Left lobe of liver (tissue), 2 donors: ENCODE measurements around the gene ZNF408. TPM values are rescaled to one million over a fixed set of nuclear protein-coding genes. Genes with fewer than 3 reads are reported as not detected.
"Not testable (repeated sequence)": the region's sequence is repeated elsewhere in the genome, so short reads cannot be mapped to it uniquely, and the experiment has no call there.

Experiments
- ATAC-seq: fragments of 200-7000 bp; cut with Tn5 transposase; one replicate; pipeline ENCODE4 v1.9.1; 2020; ENCODE audit warnings: mild to moderate bottlenecking, moderate library complexity
- DNase-seq: peaks from one replicate; pipeline ENCODE4 v3.0.0-alpha.2; 2020; ENCODE audit warnings: low spot score
- total RNA-seq: library from RNA; stranded (reverse); gene quantifications from one replicate; pipeline ENCODE4 v1.2.1, GENCODE V29; 2021
- donor health status: DM: no; HTN: no; CAD: no; lungs with moderate emphysema.
- donor health status: DM: no; HTN: yes; CAD: no.

The ZNF408 gene
- total RNA-seq, 1 donor from 2014 or later, result 9.4 TPM

DNA sequence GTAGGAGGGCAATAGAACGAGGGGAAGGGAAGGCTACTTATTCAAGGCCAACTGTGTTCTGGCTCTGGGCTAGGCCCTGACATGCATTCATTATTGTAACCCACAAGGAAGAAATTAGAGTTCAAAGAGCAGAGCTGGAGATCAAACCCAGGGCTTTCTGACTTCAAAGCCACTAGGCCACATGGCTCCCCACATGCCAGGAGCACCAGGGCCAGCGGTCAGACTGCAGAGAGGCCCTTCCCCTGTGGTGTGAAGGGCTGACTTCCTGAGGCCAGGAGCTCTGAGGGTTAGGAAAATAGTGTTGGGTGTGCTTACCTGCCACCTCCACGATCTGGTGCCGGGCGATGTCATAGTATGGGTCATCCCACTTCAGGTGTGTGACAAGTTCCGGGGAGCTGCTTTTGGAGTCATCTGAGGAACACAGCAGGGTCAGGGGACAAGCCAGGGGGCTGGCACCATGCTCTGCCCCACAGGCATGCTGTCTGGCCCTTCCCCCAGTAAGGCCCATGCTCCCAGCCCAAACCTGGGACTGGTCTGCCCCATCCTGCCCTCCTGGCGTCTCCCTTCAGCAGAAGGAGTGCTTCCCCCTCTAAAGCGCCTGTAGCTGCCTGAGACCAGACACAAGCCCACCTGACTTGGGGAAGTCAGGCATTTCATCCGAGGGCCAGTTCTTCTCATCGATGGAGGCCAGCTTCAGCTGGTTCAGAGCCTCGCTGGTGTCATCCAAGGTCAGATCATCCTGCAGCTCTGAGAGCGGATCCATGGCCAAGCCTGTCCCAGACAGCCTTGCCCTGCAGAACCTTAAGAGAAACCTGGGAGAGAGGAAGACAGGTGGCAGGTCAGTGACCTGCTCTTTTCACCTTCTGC lies 5.3 kb upstream of the ZNF408 start:
- ATAC-seq, result no peak
- no peak for DNase-seq

GRCh38 chr11:46696212-46696558 lies 4.6 kb upstream of the ZNF408 start:
- peak; percentile 91 for DNase-seq
- ATAC-seq, result peak; percentile 68

DNA sequence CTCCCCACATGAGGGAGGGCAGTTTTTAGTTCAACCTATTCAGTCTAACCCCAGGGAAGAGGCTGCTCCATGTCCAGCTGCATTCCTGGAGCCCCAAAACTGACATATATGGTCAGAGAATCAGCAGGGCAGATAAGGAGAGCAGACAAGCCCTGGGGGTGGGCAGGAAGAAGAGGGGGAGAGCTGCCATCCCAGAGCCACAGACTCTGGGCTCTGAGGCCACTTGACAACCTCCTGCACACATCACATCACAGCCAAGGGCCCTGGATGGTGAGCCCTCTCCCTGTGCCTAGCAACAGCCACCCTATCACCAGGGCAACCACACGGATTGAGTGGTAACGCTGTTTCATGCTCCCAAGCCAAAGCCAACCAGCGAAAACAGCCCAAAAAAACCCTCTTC lies 3.5 kb upstream of the ZNF408 start:
- no peak for ATAC-seq
- no peak for DNase-seq

GRCh38 chr11:46697723-46698122 lies 3.1 kb upstream of the ZNF408 start:
- DNase-seq (no peak), ATAC-seq (no peak)

- no peak for ATAC-seq
- no peak for DNase-seq
Observed at GRCh38 chr11:46698597-46698996, 2.2 kb upstream of the ZNF408 start.

GRCh38 chr11:46701078-46701654 lies 335 bp downstream of the ZNF408 start:
- DNase-seq, result no peak
- no peak for ATAC-seq

- ATAC-seq (no peak), DNase-seq (no peak)
Observed at GRCh38 chr11:46705070-46705688, 4.3 kb downstream of the ZNF408 start.

DNA sequence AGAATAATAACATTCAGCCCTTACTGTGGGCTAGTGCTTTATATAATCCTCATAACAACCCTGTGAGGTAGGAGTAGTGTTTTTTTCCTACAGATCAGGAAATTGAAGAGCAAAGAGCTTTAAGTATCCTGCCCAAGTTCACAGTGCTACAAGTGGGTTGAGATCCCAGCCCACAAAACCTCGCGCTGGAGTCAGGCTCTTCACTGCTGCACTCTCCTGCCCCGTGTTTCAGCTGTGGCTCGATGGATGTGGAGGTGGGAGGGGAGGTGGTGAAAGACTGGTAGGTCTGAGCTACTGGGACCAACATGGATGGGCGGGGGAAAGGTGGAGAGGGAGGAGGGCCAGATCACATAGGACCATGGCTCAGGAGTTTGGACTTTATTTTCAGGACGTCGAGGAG lies 6.1 kb downstream of the ZNF408 start:
- ATAC-seq, result no peak
- DNase-seq, result no peak

DNA sequence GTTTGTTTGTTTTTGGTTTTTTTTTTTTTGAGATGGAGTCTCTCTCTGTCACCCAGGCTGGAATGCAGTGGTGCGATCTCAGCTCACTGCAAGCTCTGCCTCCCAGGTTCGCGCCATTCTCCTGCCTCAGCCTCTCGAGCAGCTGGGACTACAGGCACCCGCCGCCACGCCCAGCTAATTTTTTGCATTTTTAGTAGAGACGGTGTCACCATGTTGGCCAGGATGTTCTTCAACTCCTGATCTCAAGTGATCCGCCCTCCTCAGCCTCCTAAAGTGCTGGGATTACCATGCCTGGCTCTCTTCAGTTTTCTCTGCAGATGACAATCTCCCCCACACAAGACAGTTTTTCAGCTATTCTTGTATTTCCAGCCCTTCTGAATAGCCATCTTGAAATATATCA lies 8.5 kb downstream of the ZNF408 start:
- not testable (repeated sequence) for DNase-seq, ATAC-seq

DNA sequence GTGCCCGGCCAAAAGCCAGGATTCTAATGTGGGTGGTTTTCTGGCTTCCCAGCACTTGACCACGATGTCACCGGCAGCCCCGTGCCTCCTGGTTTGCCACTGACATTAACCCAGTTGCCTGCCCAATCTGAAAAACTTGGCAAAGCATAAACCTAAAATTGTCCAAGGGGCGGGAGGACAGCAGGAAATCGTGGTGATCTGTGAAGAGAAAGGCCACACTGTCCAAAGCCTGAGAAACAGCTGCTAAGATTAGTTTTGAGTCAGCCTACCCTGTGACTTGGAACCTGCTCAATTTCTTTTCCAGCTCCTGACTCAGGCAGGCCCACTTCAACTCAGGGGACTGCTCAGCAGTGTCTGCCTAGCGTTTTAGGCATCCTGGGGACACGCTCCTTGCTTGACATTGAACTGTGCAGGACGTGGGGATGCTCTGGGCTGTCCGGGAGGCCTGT lies 10.0 kb downstream of the ZNF408 start:
- peak; percentile 80 for DNase-seq

DNA sequence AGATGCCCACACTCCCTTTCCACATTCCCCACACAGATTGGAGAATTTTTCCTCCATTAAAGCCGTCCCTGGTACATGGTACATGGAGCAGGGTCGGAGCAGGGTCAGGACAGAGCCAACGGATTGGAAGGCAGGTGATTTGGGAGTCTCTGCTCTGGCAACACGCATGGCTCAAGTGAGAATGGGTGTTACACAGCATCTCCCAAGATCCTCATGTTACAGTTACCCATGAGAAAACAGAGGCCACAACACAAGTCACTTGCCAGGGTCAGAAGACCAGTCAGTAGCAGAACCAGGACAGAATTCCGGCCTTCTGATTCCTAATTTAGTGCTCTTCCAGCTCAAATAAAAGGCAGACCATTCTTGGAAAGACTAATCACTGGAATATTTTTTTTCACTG lies 10.5 kb downstream of the ZNF408 start:
- ATAC-seq, result peak; percentile 34
- DNase-seq, result no peak

More for the DNA sequence above, 10.0 kb downstream of the ZNF408 start:
- peak; percentile 87 for ATAC-seq

GRCh38 chr11:46712874-46713576 lies 12.2 kb downstream of the ZNF408 start:
- DNase-seq, result no peak
- ATAC-seq, result no peak

- not testable (repeated sequence) for ATAC-seq, DNase-seq
Observed at GRCh38 chr11:46717825-46718154, 17.0 kb downstream of the ZNF408 start.

- peak; percentile 78 for ATAC-seq
Observed at GRCh38 chr11:46718155-46719019, 17.6 kb downstream of the ZNF408 start.

GRCh38 chr11:46719048-46719542 lies 18.3 kb downstream of the ZNF408 start, which contains the start of gene F2:
Gene F2, plus strand, starts transcription at chr11:46719213. Its CDS starts 23 bp downstream, at chr11:46719236.
- DNase-seq, result peak; percentile 94
- ATAC-seq, result peak; percentile 71

More at GRCh38 chr11:46718155-46719019, 17.6 kb downstream of the ZNF408 start:
- peak; percentile 98 for DNase-seq

DNA sequence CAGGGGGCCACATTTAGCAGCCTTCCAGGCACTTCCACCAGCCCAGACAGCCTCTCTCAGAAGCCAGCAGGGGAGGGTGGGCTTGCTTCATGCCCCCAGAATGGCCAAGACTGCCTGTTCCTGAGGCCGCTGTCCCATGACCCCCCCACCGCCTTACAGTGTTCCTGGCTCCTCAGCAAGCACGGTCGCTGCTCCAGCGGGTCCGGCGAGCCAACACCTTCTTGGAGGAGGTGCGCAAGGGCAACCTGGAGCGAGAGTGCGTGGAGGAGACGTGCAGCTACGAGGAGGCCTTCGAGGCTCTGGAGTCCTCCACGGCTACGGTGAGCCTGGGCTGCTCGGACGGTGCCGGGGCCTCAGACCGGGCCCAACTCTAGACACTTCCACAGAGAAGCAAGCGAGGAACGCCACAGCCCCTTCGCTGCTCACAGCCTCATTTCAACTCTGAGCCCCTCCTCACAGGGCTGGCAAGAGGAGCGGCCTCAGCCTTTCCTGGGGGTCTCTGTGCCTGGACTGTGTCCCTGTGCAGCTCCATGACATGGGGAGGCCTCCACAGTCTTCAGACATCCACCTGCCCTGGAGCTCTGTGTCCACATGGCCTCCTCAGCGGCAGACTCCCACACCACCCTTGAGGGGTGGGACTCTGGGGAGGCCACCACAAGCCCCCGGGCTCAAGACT lies 18.9 kb downstream of the ZNF408 start:
- DNase-seq (no peak), ATAC-seq (no peak)

DNA sequence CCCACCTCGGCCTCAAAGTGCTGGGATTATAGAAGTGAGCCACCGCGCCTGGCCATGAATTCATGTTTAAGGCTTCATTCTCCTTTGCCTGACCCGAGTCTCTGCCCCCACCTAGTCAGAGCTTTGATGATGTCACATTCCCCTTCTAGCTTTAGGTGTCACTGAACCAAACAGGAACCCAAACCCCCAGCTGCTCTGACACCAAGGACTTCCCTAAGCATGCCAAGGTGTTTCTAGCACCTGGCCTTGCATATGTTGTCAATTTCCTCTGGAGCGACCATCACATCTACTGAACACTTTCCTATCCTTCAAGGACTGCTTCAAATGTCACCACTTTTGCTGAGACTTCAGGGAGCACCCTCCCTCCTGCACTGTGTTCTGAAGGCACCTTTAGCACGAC lies 20.5 kb downstream of the ZNF408 start:
- DNase-seq (no peak), ATAC-seq (no peak)

DNA sequence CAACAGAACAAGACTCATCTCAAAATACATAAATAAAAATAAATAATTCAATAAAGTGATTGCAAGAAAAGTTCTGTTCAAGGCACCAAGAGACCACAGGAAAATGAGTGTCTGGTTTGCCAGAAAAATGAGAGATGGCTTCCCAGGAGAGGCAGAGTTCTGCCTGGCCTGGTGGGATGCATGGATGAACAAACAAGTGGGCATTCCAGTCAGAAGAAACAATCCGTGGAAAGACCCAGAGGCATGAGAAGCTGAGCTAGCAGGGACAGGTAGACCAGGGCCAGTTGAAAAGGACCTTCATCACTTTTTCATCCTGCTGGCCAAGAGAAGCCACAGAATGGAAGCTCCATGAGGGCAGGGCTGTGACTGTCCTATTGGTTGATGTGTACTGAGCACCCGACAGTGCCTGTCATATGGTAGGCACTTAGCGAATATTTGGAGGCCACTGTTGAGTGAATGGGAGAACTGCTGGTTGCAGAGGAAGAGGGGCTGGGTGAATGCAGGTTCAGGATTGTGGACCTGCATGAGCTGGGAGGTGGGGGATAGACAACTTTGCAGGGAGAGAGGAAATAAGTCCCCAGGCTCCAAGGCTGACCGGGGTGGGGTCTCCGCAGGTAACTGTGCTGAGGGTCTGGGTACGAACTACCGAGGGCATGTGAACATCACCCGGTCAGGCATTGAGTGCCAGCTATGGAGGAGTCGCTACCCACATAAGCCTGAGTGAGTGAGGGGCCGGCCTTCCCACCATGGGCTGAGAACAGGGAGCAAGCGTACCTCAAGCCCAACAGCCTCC lies 21.9 kb downstream of the ZNF408 start:
- no peak for DNase-seq
- no peak for ATAC-seq

DNA sequence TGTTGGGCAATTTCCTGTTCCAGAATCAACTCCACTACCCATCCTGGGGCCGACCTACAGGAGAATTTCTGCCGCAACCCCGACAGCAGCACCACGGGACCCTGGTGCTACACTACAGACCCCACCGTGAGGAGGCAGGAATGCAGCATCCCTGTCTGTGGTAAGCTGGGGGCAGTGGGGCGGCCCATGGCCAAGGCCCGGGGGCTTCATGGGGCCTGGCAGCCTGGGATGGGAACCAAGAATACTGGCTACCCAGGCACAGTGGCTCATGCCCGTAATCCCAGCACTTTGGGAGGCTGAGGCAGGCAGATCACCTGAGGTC lies 22.5 kb downstream of the ZNF408 start:
- DNase-seq (no peak), ATAC-seq (no peak)
